Measurements from ENCODE around the gene SLC22A5.

SLC22A5 gene

GRCh38 chr5:132408456-132408855, 38.9 kb downstream of the SLC22A5 start:
- Histone ChIP-seq H3K27me3 (replicated peaks; ENCODE audit: insufficient read depth, low read length) (no peaks in the 10 kb centered on the region), H2AFZ (ENCODE audit: low read length) (no peak overlapping the region), H3K4me2 (ENCODE audit: low read depth, low read length) (no peak overlapping the region), H4K20me1 (ENCODE audit: insufficient read depth, low read length) (no peaks in the 10 kb centered on the region), H3K4me3 (ENCODE audit: low read length) (no peak overlapping the region), H3K9me3 (replicated peaks; ENCODE audit: insufficient read depth, low read length) (no peaks in the 10 kb centered on the region), H3K79me2 (ENCODE audit: low read length) (peaks cover 49% of the 10 kb centered on the region), H3K27ac (ENCODE audit: low read length) (no peak overlapping the region), H3K4me1 (ENCODE audit: low read length) (peaks cover 15% of the 10 kb centered on the region), H3K36me3 (replicated peaks; ENCODE audit: insufficient read depth, low read length) (no peaks in the 10 kb centered on the region), H3K9ac (ENCODE audit: low read length) (no peak overlapping the region), H3F3A (ENCODE audit: insufficient read depth, low read length) (peaks cover 33% of the 10 kb centered on the region), H3K9me2 (replicated peaks; ENCODE audit: insufficient read depth, low read length) (no peaks in the 10 kb centered on the region)
- no peak for TF ChIP-seq EZH2 (optimal IDR thresholded peaks at IDR 0.05; ENCODE audit: low read depth, low read length)
- TF ChIP-seq, protein P1, sequence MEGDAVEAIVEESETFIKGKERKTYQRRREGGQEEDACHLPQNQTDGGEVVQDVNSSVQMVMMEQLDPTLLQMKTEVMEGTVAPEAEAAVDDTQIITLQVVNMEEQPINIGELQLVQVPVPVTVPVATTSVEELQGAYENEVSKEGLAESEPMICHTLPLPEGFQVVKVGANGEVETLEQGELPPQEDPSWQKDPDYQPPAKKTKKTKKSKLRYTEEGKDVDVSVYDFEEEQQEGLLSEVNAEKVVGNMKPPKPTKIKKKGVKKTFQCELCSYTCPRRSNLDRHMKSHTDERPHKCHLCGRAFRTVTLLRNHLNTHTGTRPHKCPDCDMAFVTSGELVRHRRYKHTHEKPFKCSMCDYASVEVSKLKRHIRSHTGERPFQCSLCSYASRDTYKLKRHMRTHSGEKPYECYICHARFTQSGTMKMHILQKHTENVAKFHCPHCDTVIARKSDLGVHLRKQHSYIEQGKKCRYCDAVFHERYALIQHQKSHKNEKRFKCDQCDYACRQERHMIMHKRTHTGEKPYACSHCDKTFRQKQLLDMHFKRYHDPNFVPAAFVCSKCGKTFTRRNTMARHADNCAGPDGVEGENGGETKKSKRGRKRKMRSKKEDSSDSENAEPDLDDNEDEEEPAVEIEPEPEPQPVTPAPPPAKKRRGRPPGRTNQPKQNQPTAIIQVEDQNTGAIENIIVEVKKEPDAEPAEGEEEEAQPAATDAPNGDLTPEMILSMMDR (IDR thresholded peaks at IDR 0.05; ENCODE audit: low read length) = no peak
- TF ChIP-seq EZH2phosphoT487 (IDR thresholded peaks at IDR 0.05; ENCODE audit: low read length) = no peak
- DNase-seq = no peak

DNA sequence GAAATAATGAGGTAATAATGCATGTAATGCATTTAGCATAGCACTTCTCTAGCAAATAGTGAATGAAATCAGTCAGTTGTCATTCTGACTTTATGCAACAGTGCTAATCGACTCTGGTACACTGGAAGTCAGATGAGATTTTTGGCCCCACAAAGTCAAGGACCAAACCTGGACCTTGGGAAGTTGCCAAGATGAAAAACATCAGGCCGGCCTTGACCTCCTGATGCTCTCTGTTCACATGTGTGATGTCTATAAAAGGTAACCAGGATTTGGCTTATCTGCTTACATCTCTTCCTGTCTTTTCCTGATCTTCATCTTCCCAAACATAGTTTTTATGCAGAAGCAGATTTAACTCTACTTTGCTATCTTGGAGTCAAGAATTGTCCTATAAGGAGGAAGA, 39.5 kb downstream of the SLC22A5 start:
- Histone ChIP-seq H3K27me3 (replicated peaks; ENCODE audit: insufficient read depth, low read length) (no peaks in the 10 kb centered on the region), H3K4me2 (ENCODE audit: low read depth, low read length) (peak overlapping the region; percentile 80; the same call in 1 of the 2 replicates), H3K4me3 (ENCODE audit: low read length) (no peak overlapping the region), H3K27ac (ENCODE audit: low read length) (peak overlapping the region; percentile 96; the same call in 1 of the 2 replicates), H3K36me3 (replicated peaks; ENCODE audit: insufficient read depth, low read length) (no peaks in the 10 kb centered on the region), H3K4me1 (ENCODE audit: low read length) (peaks cover 15% of the 10 kb centered on the region), H3K9ac (ENCODE audit: low read length) (peak overlapping the region; percentile 99; the same call in 1 of the 2 replicates), H2AFZ (ENCODE audit: low read length) (no peak overlapping the region), H3K79me2 (ENCODE audit: low read length) (peaks cover 54% of the 10 kb centered on the region), H3K9me2 (replicated peaks; ENCODE audit: insufficient read depth, low read length) (no peaks in the 10 kb centered on the region), H3F3A (ENCODE audit: insufficient read depth, low read length) (peaks cover 38% of the 10 kb centered on the region), H3K9me3 (replicated peaks; ENCODE audit: insufficient read depth, low read length) (no peaks in the 10 kb centered on the region), H4K20me1 (ENCODE audit: insufficient read depth, low read length) (no peaks in the 10 kb centered on the region)
- TF ChIP-seq EZH2phosphoT487 (IDR thresholded peaks at IDR 0.05; ENCODE audit: low read length) (no peak), EZH2 (optimal IDR thresholded peaks at IDR 0.05; ENCODE audit: low read depth, low read length) (no peak)
- TF ChIP-seq, protein P1 (IDR thresholded peaks at IDR 0.05; ENCODE audit: low read length) = no peak
- no peak for DNase-seq

- Histone ChIP-seq H3K4me1 (ENCODE audit: low read length) (peaks cover 30% of the 10 kb centered on the region), H3K4me2 (ENCODE audit: low read depth, low read length) (peak overlapping the region; percentile 96), H4K20me1 (ENCODE audit: insufficient read depth, low read length) (no peaks in the 10 kb centered on the region), H3K9ac (ENCODE audit: low read length) (peak overlapping the region; percentile 99), H3K9me3 (replicated peaks; ENCODE audit: insufficient read depth, low read length) (no peaks in the 10 kb centered on the region), H3K27me3 (replicated peaks; ENCODE audit: insufficient read depth, low read length) (no peaks in the 10 kb centered on the region), H3K79me2 (ENCODE audit: low read length) (peaks cover 72% of the 10 kb centered on the region), H3F3A (ENCODE audit: insufficient read depth, low read length) (peaks cover 51% of the 10 kb centered on the region), H3K36me3 (replicated peaks; ENCODE audit: insufficient read depth, low read length) (no peaks in the 10 kb centered on the region), H2AFZ (ENCODE audit: low read length) (peak overlapping the region; percentile 22; the same call in 1 of the 2 replicates), H3K27ac (ENCODE audit: low read length) (peak overlapping the region; percentile 96), H3K4me3 (ENCODE audit: low read length) (peak overlapping the region; percentile 83), H3K9me2 (replicated peaks; ENCODE audit: insufficient read depth, low read length) (no peaks in the 10 kb centered on the region)
- no peak for TF ChIP-seq EZH2phosphoT487 (IDR thresholded peaks at IDR 0.05; ENCODE audit: low read length)
- TF ChIP-seq, protein P1 (IDR thresholded peaks at IDR 0.05; ENCODE audit: low read length) = peak; percentile 68
- peak; percentile 95 for DNase-seq
These were observed 41.2 kb downstream of the SLC22A5 start for GRCh38 chr5:132410451-132411303.

All from MM.1S (cell line).